Panc1 (cell line): Measurements from ENCODE around the gene TNFAIP1. TPM values are rescaled to one million over a fixed set of nuclear protein-coding genes. Genes with fewer than 3 reads are reported as not detected.
A peak's percentile ranks its signal among the peaks of the same experiment; 100 is the strongest.

ENCODE experiments used
- ATAC-seq: fragments of 200-7000 bp; cut with Tn5 transposase; 2 replicates; pipeline ENCODE4 v1.9.1; 2020; ENCODE audit warnings: mild to moderate bottlenecking, moderate library complexity
- BruUV-seq: library from RNA; stranded (reverse); fragments of 400-500 nt; replicated peaks from 2 replicates; lab custom pipeline; 2021; lab: Mats Ljungman, UMichigan
- CTCF ChIA-PET: fragments of 300-600 bp; sonication (Branson Sonifier 250); formaldehyde crosslinking; loops from one replicate; lab custom pipeline; 2022; ENCODE audit warnings: antibody characterized with exemption; lab: Charles Lee
- POLR2A ChIA-PET: fragments of 300-600 bp; sonication (Branson Sonifier 250); formaldehyde crosslinking; loops from one replicate; lab custom pipeline; 2022; ENCODE audit warnings: antibody characterized with exemption; lab: Charles Lee
- DNase-seq: peaks from one replicate; pipeline ENCODE4 v3.0.0-alpha.2; 2010; ENCODE audit warnings: low read depth, low spot score
- H3K27ac ChIP-seq: 2 replicates; pipeline ENCODE4 v1.5.1; 2011; ENCODE audit warnings: mild to moderate bottlenecking, low read length, inconsistent platforms
- H3K27me3 ChIP-seq: fragments of 200-500 bp; sonication (Bioruptor generic); 2 replicates; pipeline ENCODE4 v1.6.0; 2014; ENCODE audit warnings: low read length, inconsistent platforms; ENCODE audit not compliant: control insufficient read depth, insufficient read depth
- H3K36me3 ChIP-seq: fragments of 200-500 bp; sonication (Bioruptor generic); 2 replicates; pipeline ENCODE4 v1.5.1; 2014; ENCODE audit warnings: inconsistent platforms, mild to moderate bottlenecking, low read length, moderate library complexity; ENCODE audit not compliant: control insufficient read depth, insufficient read depth
- H3K4me1 ChIP-seq: 2 replicates; pipeline ENCODE4 v1.5.1; 2011; ENCODE audit warnings: inconsistent platforms, mild to moderate bottlenecking, low read length, moderate library complexity; ENCODE audit not compliant: control insufficient read depth, insufficient read depth
- H3K4me3 ChIP-seq, 2 experiments: 2 replicates each; pipeline ENCODE4 v1.5.1; 2011 to 2012; ENCODE audit warnings: low read depth in 2 of 2, low read length in 2 of 2, mild to moderate bottlenecking in 2 of 2, inconsistent platforms in 1 of 2, moderate library complexity in 1 of 2
- H3K9me3 ChIP-seq: fragments of 200-500 bp; sonication (Bioruptor generic); 2 replicates; pipeline ENCODE4 v1.5.1; 2014; ENCODE audit warnings: low read depth, mild to moderate bottlenecking, inconsistent platforms, low read length, moderate library complexity; ENCODE audit not compliant: control insufficient read depth, insufficient read depth
- POLR2AphosphoS5 ChIP-seq: IDR thresholded peaks from 2 replicates; pipeline ENCODE4 v1.6.1; 2012; ENCODE audit warnings: mild to moderate bottlenecking, low read depth, low read length, moderate library complexity
- SIN3A ChIP-seq: IDR thresholded peaks from 2 replicates; pipeline ENCODE4 v1.6.1; 2012; ENCODE audit warnings: low read depth, mild to moderate bottlenecking, low read length, moderate library complexity, borderline replicate concordance; ENCODE audit not compliant: insufficient read depth
- TCF7L2 ChIP-seq: IDR thresholded peaks from 2 replicates; pipeline ENCODE4 v1.6.1; 2011; ENCODE audit warnings: mild to moderate bottlenecking, low read depth, low read length, inconsistent platforms
- in situ Hi-C: cut with HindIII; loops from 2 replicates; pipeline ENCODE4 v1.10.0; 2016; ENCODE audit warnings: low sequenced_read_pairs, low pct_unique_long_range_greater_than_20kb
- intact Hi-C: fragments of 100-400 bp; cut with micrococcal nuclease; formaldehyde crosslinking; loops from one replicate; pipeline ENCODE4 v1.10.0; 2022; ENCODE audit not compliant: unreplicated experiment
- total RNA-seq: library from RNA; stranded (reverse); gene quantifications from one replicate; pipeline ENCODE4 v1.2.1, GENCODE V29; 2021; ENCODE audit not compliant: unreplicated experiment
- TF ChIP-seq, protein P1 (sequence below): fragments of 450-650 bp; IDR thresholded peaks from 2 replicates; pipeline ENCODE4 v1.5.1; 2017; ENCODE audit warnings: mild to moderate bottlenecking
- TF ChIP-seq, protein P2 (sequence below), 2 experiments: IDR thresholded peaks; 2 replicates each; pipeline ENCODE4 v1.6.1; 2011 to 2012; ENCODE audit warnings: low read depth in 2 of 2, control low read depth in 1 of 2, low read length in 1 of 2, mild to moderate bottlenecking in 1 of 2, moderate library complexity in 1 of 2; ENCODE audit not compliant: insufficient read depth in 1 of 2

The TNFAIP1 gene
- total RNA-seq, 1 experiment from 2014 or later, result 55.8 TPM

DNA sequence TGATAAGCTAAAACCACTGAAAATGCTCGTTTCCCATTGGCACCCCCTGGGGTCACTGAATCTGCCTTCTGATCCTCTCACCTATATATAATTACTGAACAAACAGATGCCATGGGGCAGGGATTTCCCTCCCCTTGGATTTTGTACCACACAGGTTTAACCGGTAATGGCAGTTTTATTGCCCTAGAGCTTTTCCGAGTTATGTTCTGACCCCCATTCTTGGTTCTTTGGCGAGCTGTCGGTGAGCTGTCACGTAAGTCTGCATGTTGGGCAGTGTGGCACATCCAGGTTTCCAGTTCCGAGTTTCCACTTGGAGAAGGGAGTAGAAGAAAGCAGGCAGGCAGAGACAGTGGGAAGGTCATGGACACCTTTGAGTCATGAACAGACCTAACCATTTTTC, 9.4 kb upstream of the TNFAIP1 start:
- no peaks in the 10 kb centered on the region for H3K9me3 ChIP-seq
- H3K4me3 ChIP-seq, result no peak overlapping the region
- H3K27me3 ChIP-seq, result no peaks in the 10 kb centered on the region
- ChIA-PET POLR2A (interaction anchor here (1.5 kb wide), 1 partner anchor 9 kb away, joined by 4 read pairs; the partner anchor contains the start of genes IFT20 and TNFAIP1), CTCF (no interaction called here)
- 0 out of 2 replicates have a peak, but pooled peaks cover 5% of the 10 kb centered on the region for H3K4me1 ChIP-seq
- DNase-seq, result no peak
- no peak overlapping the region for H3K27ac ChIP-seq
- intact Hi-C loops (no loop called here), in situ Hi-C loops (no loop called here)
- no peak for ATAC-seq
- no peaks in the 10 kb centered on the region for H3K36me3 ChIP-seq
- TF ChIP-seq, protein P1, sequence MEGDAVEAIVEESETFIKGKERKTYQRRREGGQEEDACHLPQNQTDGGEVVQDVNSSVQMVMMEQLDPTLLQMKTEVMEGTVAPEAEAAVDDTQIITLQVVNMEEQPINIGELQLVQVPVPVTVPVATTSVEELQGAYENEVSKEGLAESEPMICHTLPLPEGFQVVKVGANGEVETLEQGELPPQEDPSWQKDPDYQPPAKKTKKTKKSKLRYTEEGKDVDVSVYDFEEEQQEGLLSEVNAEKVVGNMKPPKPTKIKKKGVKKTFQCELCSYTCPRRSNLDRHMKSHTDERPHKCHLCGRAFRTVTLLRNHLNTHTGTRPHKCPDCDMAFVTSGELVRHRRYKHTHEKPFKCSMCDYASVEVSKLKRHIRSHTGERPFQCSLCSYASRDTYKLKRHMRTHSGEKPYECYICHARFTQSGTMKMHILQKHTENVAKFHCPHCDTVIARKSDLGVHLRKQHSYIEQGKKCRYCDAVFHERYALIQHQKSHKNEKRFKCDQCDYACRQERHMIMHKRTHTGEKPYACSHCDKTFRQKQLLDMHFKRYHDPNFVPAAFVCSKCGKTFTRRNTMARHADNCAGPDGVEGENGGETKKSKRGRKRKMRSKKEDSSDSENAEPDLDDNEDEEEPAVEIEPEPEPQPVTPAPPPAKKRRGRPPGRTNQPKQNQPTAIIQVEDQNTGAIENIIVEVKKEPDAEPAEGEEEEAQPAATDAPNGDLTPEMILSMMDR, result no peak
- TF ChIP-seq TCF7L2, result no peak
- TF ChIP-seq, protein P2, sequence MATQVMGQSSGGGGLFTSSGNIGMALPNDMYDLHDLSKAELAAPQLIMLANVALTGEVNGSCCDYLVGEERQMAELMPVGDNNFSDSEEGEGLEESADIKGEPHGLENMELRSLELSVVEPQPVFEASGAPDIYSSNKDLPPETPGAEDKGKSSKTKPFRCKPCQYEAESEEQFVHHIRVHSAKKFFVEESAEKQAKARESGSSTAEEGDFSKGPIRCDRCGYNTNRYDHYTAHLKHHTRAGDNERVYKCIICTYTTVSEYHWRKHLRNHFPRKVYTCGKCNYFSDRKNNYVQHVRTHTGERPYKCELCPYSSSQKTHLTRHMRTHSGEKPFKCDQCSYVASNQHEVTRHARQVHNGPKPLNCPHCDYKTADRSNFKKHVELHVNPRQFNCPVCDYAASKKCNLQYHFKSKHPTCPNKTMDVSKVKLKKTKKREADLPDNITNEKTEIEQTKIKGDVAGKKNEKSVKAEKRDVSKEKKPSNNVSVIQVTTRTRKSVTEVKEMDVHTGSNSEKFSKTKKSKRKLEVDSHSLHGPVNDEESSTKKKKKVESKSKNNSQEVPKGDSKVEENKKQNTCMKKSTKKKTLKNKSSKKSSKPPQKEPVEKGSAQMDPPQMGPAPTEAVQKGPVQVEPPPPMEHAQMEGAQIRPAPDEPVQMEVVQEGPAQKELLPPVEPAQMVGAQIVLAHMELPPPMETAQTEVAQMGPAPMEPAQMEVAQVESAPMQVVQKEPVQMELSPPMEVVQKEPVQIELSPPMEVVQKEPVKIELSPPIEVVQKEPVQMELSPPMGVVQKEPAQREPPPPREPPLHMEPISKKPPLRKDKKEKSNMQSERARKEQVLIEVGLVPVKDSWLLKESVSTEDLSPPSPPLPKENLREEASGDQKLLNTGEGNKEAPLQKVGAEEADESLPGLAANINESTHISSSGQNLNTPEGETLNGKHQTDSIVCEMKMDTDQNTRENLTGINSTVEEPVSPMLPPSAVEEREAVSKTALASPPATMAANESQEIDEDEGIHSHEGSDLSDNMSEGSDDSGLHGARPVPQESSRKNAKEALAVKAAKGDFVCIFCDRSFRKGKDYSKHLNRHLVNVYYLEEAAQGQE (IDR thresholded peaks at IDR 0.05; ENCODE audit: insufficient read depth in 1 of 2, low read depth in 2 of 2, low read length in 1 of 2), result no peak
- TF ChIP-seq SIN3A, result no peak
- TF ChIP-seq POLR2AphosphoS5, result no peak
- BruUV-seq, result no TSS peak

DNA sequence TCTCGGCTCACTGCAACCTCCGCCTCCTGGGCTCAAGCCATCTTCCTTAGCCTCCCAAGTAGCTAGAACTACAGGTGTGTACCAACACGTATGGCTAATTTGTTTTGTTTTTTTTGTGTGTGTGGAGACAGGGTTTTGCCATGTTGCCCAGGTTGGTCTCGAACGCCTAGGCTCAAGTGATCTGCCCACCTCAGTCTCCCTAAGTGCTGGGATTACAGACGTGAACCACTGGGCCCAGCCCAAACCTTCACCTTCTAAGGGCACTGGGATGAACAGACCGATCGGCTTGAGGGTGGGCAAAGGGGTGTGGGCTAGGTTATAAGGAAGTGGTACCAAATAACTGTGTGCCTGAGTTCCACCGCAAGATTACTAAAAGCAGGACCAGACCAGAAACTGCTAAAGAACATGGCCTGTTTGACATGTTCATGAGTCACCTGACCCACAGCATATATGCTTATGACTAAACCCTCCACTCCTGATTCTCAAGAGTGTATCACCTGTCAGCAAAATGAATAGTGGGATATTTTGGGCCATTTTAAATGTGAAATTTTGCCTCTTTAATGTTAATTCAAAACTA, 8.4 kb upstream of the TNFAIP1 start:
- Histone ChIP-seq H3K36me3 (no peaks in the 10 kb centered on the region), H3K9me3 (no peaks in the 10 kb centered on the region), H3K4me3 (no peak overlapping the region), H3K27ac (no peak overlapping the region), H3K27me3 (no peaks in the 10 kb centered on the region), H3K4me1 (no peaks in the 10 kb centered on the region)
- ChIA-PET POLR2A (no interaction called here), CTCF (no interaction called here)
- intact Hi-C loops, result no loop called here
- TF ChIP-seq TCF7L2 (no peak), POLR2AphosphoS5 (no peak), SIN3A (no peak)
- TF ChIP-seq, protein P1, result no peak
- TF ChIP-seq, protein P2 (IDR thresholded peaks at IDR 0.05; ENCODE audit: insufficient read depth in 1 of 2, low read depth in 2 of 2, low read length in 1 of 2), result no peak
- in situ Hi-C loops, result no loop called here
- ATAC-seq, result 0 out of 2 replicates have a peak, but pooled peaks have one; percentile 32
- no peak for DNase-seq
- BruUV-seq, result no TSS peak
